ENCODE data around the gene RIGI.

- TF ChIP-seq CTCF (IDR thresholded peaks at IDR 0.05; ENCODE audit: low read length) = no peak
- no peak for TF ChIP-seq EZH2 (optimal IDR thresholded peaks at IDR 0.05; ENCODE audit: low read depth, low read length)
Observed at GRCh38 chr9:32570262-32570661, 44.3 kb upstream of the RIGI start.

All from MM.1S (cell line).